Transverse colon (tissue), 3 donors: ENCODE measurements around the gene LETM1.

ENCODE experiments used
- EP300 ChIP-seq: sonication (generic); formaldehyde crosslinking; IDR thresholded peaks from one replicate; pipeline ENCODE4 v1.6.1; 2017; ENCODE audit warnings: antibody characterized with exemption, low read depth
- POLR2A ChIP-seq: fragments of 450-650 bp; IDR thresholded peaks from one replicate; pipeline ENCODE4 v1.6.1; 2016; ENCODE audit warnings: antibody characterized with exemption, mild to moderate bottlenecking, moderate library complexity
- TF ChIP-seq, protein P1 (sequence below), 5 experiments: fragments of 200-600 bp in 3 of 5; fragments of 450-650 bp in 2 of 5; sonication (generic) in 3 of 5; IDR thresholded peaks; 1 replicate in 2 of 5; 2 replicates in 3 of 5; pipeline ENCODE4 v1.5.1; 2016 to 2017; ENCODE audit warnings: antibody characterized with exemption in 5 of 5, inconsistent platforms in 3 of 5, mild to moderate bottlenecking in 2 of 5, moderate library complexity in 1 of 5

DNA sequence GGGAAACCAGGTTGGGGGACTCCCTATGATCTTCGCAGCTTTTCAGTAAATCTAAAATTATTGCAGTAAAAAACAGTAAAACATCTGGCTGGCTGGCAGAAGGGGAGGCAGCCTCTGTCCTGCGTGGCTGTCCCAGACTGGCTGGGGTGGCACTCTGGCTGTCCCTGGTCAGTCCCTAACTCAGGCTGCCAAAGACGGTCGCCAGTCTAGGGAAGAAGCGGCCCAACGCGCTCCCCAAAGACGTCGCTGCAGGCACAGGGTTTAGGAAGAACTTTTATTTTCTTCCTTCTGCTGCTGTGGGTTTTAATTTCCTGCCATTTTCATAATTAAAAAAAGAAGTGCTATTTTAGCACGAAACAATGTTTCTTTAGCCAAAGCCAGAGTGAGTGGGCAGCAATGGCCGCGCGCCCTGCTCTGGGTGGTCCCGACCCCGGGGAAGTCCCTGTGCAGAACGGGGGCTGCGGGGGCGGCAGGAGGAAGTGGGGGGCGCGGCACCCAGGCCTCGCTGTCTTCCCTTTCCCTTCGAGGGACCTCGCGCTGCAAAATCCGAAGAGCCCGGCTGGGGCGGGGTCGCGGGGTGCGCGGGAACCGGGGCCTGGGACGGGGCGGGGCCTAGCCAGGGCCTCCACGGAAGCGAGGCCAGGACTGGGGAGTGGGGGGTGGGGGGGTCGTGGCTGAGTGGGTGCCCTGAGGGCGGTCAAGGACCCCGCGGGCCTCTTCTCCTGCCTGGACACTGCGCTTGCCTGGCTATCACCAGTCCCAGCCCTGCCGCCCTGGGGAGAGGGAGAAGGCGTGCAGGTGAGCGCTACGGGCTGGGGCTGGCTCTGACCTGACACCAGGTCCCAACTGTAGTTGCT lies 6.3 kb upstream of the LETM1 start:
- TF ChIP-seq, protein P1, sequence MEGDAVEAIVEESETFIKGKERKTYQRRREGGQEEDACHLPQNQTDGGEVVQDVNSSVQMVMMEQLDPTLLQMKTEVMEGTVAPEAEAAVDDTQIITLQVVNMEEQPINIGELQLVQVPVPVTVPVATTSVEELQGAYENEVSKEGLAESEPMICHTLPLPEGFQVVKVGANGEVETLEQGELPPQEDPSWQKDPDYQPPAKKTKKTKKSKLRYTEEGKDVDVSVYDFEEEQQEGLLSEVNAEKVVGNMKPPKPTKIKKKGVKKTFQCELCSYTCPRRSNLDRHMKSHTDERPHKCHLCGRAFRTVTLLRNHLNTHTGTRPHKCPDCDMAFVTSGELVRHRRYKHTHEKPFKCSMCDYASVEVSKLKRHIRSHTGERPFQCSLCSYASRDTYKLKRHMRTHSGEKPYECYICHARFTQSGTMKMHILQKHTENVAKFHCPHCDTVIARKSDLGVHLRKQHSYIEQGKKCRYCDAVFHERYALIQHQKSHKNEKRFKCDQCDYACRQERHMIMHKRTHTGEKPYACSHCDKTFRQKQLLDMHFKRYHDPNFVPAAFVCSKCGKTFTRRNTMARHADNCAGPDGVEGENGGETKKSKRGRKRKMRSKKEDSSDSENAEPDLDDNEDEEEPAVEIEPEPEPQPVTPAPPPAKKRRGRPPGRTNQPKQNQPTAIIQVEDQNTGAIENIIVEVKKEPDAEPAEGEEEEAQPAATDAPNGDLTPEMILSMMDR (IDR thresholded peaks at IDR 0.05): no peak
- TF ChIP-seq POLR2A (no peak), EP300 (no peak)
